ENCODE data around the gene ZNG1F. TPM values are rescaled to one million over a fixed set of nuclear protein-coding genes. Genes with fewer than 3 reads are reported as not detected.
A peak's percentile ranks its signal among the peaks of the same experiment; 100 is the strongest.
"Not testable (repeated sequence)": the region's sequence is repeated elsewhere in the genome, so short reads cannot be mapped to it uniquely, and the experiment has no call there.

Gene ZNG1F
- total RNA-seq, 2 donors from 2014 or later = 11.5 to 15.4 TPM

GRCh38 chr9:41230418-41230817 lies 41.3 kb upstream of the ZNG1F start:
- not testable (repeated sequence) for H3K4me3 Mint-ChIP-seq; H3K9ac ChIP-seq (ENCODE audit: extremely low read depth, low read length, poor library complexity, severe bottlenecking); H3K4me3 ChIP-seq (ENCODE audit: low read length); H3K36me3 Mint-ChIP-seq (ENCODE audit: low read depth); H3K36me3 ChIP-seq (ENCODE audit: control insufficient read depth, insufficient read depth, low read length); H3K27ac ChIP-seq (ENCODE audit: low read depth, low read length); H3K4me1 Mint-ChIP-seq; H3K4me1 ChIP-seq (ENCODE audit: control insufficient read depth, insufficient read depth, low read length); H3K27ac Mint-ChIP-seq
- H3K9me3 Mint-ChIP-seq = peaks cover 10% of the 10 kb centered on the region
- whole genome bisulfite sequencing, 2 experiments (ENCODE audit: insufficient coverage in 1 of 2, insufficient read length in 1 of 2) = 80 to 81% methylated on average over 1 to 2 of the region's 3 CpGs
- peak; percentile 51 for DNase-seq
- H3K9me3 ChIP-seq (ENCODE audit: control insufficient read depth, low read length) = peaks cover 29% of the 10 kb centered on the region
- peaks cover 14% of the 10 kb centered on the region for H3K27me3 Mint-ChIP-seq (ENCODE audit: insufficient read depth)
- peaks cover 19% of the 10 kb centered on the region for H3K27me3 ChIP-seq (ENCODE audit: control insufficient read depth, insufficient read depth, low read length, poor library complexity, severe bottlenecking)

- TF ChIP-seq CTCF (conservative IDR thresholded peaks at IDR 0.05) = no peak
- no peak overlapping the region for H3K4me3 Mint-ChIP-seq
- no peaks in the 10 kb centered on the region for H3K36me3 ChIP-seq (ENCODE audit: control insufficient read depth, insufficient read depth, low read length)
- H3K27ac ChIP-seq (ENCODE audit: low read depth, low read length) = no peak overlapping the region
- no peaks in the 10 kb centered on the region for H3K4me1 Mint-ChIP-seq
- WGBS, 2 experiments (ENCODE audit: insufficient coverage in 1 of 2, insufficient read length in 1 of 2) = 54 to 65% methylated on average over 6 to 7 of the region's 7 CpGs
- H3K9me3 Mint-ChIP-seq = peaks cover 10% of the 10 kb centered on the region
- H3K27me3 ChIP-seq (ENCODE audit: control insufficient read depth, insufficient read depth, low read length, poor library complexity, severe bottlenecking) = peaks cover 15% of the 10 kb centered on the region
- H3K9ac ChIP-seq (ENCODE audit: extremely low read depth, low read length, poor library complexity, severe bottlenecking) = no peak overlapping the region
- peaks cover 28% of the 10 kb centered on the region for H3K9me3 ChIP-seq (ENCODE audit: control insufficient read depth, low read length)
- peak; percentile 54 for DNase-seq
- H3K4me3 ChIP-seq (ENCODE audit: low read length) = peak overlapping the region; percentile 16
- no peak overlapping the region for H3K27ac Mint-ChIP-seq
- H3K27me3 Mint-ChIP-seq (ENCODE audit: insufficient read depth) = peaks cover 14% of the 10 kb centered on the region
- H3K36me3 Mint-ChIP-seq (ENCODE audit: low read depth) = no peaks in the 10 kb centered on the region
- no peaks in the 10 kb centered on the region for H3K4me1 ChIP-seq (ENCODE audit: control insufficient read depth, insufficient read depth, low read length)
Measured at GRCh38 chr9:41229408-41230401, 40.6 kb upstream of the ZNG1F start.

GRCh38 chr9:41219831-41220230 lies 30.7 kb upstream of the ZNG1F start:
- H3K27me3 Mint-ChIP-seq (ENCODE audit: insufficient read depth); H3K36me3 Mint-ChIP-seq (ENCODE audit: low read depth); H3K4me1 Mint-ChIP-seq; H3K36me3 ChIP-seq (ENCODE audit: control insufficient read depth, insufficient read depth, low read length); H3K4me1 ChIP-seq (ENCODE audit: control insufficient read depth, insufficient read depth, low read length); H3K4me3 ChIP-seq (ENCODE audit: low read length); H3K9me3 ChIP-seq (ENCODE audit: control insufficient read depth, low read length); DNase-seq; H3K27ac ChIP-seq (ENCODE audit: low read depth, low read length); H3K9me3 Mint-ChIP-seq; H3K27me3 ChIP-seq (ENCODE audit: control insufficient read depth, insufficient read depth, low read length, poor library complexity, severe bottlenecking); H3K9ac ChIP-seq (ENCODE audit: extremely low read depth, low read length, poor library complexity, severe bottlenecking); H3K4me3 Mint-ChIP-seq; H3K27ac Mint-ChIP-seq: not testable (repeated sequence)
- WGBS, 2 experiments (ENCODE audit: insufficient coverage in 1 of 2, insufficient read length in 1 of 2) = 93% methylated on average over 2 to 3 of the region's 4 CpGs

GRCh38 chr9:41188439-41188838 lies 678 bp downstream of the ZNG1F start:
- not testable (repeated sequence) for H3K27me3 ChIP-seq (ENCODE audit: control insufficient read depth, insufficient read depth, low read length, poor library complexity, severe bottlenecking); H3K4me1 ChIP-seq (ENCODE audit: control insufficient read depth, insufficient read depth, low read length); H3K9me3 ChIP-seq (ENCODE audit: control insufficient read depth, low read length); H3K4me1 Mint-ChIP-seq; H3K9me3 Mint-ChIP-seq; H3K27ac Mint-ChIP-seq; H3K9ac ChIP-seq (ENCODE audit: extremely low read depth, low read length, poor library complexity, severe bottlenecking); H3K27ac ChIP-seq (ENCODE audit: low read depth, low read length); H3K36me3 ChIP-seq (ENCODE audit: control insufficient read depth, insufficient read depth, low read length); DNase-seq; H3K36me3 Mint-ChIP-seq (ENCODE audit: low read depth); H3K4me3 ChIP-seq (ENCODE audit: low read length); H3K27me3 Mint-ChIP-seq (ENCODE audit: insufficient read depth); H3K4me3 Mint-ChIP-seq
- WGBS, 2 experiments (ENCODE audit: insufficient coverage in 1 of 2, insufficient read length in 1 of 2) = no CpG with 5 or more reads among the region's 11 CpGs

- H3K36me3 ChIP-seq (ENCODE audit: control insufficient read depth, insufficient read depth, low read length); H3K27ac Mint-ChIP-seq; H3K4me3 Mint-ChIP-seq; H3K27ac ChIP-seq (ENCODE audit: low read depth, low read length); H3K4me1 Mint-ChIP-seq; H3K36me3 Mint-ChIP-seq (ENCODE audit: low read depth); H3K4me3 ChIP-seq (ENCODE audit: low read length); H3K9me3 Mint-ChIP-seq; H3K9me3 ChIP-seq (ENCODE audit: control insufficient read depth, low read length); H3K4me1 ChIP-seq (ENCODE audit: control insufficient read depth, insufficient read depth, low read length); DNase-seq; H3K27me3 ChIP-seq (ENCODE audit: control insufficient read depth, insufficient read depth, low read length, poor library complexity, severe bottlenecking); H3K27me3 Mint-ChIP-seq (ENCODE audit: insufficient read depth); H3K9ac ChIP-seq (ENCODE audit: extremely low read depth, low read length, poor library complexity, severe bottlenecking): not testable (repeated sequence)
- WGBS, 2 experiments (ENCODE audit: insufficient coverage in 1 of 2, insufficient read length in 1 of 2) = 100% methylated on average over 1 of the region's 4 CpGs; no CpG with 5 or more reads in 1 of the 2 experiments
Measured at GRCh38 chr9:41174994-41175393, 14.1 kb downstream of the ZNG1F start.

- not testable (repeated sequence) for H3K9ac ChIP-seq (ENCODE audit: extremely low read depth, low read length, poor library complexity, severe bottlenecking); H3K9me3 ChIP-seq (ENCODE audit: control insufficient read depth, low read length); H3K4me1 Mint-ChIP-seq; H3K4me1 ChIP-seq (ENCODE audit: control insufficient read depth, insufficient read depth, low read length); H3K27me3 Mint-ChIP-seq (ENCODE audit: insufficient read depth); H3K27me3 ChIP-seq (ENCODE audit: control insufficient read depth, insufficient read depth, low read length, poor library complexity, severe bottlenecking); DNase-seq; H3K27ac ChIP-seq (ENCODE audit: low read depth, low read length); H3K36me3 Mint-ChIP-seq (ENCODE audit: low read depth); H3K27ac Mint-ChIP-seq; H3K9me3 Mint-ChIP-seq; H3K4me3 ChIP-seq (ENCODE audit: low read length); H3K36me3 ChIP-seq (ENCODE audit: control insufficient read depth, insufficient read depth, low read length)
- H3K4me3 Mint-ChIP-seq = peak overlapping the region; percentile 26
- WGBS, 2 experiments (ENCODE audit: insufficient coverage in 1 of 2, insufficient read length in 1 of 2) = 79% methylated on average over 11 of the region's 18 CpGs; no CpG with 5 or more reads in 1 of the 2 experiments
Measured at GRCh38 chr9:41150116-41150515, 39.0 kb downstream of the ZNG1F start.
